Stimulated activated CD4-positive, alpha-beta T cell treated with anti-CD3 and anti-CD28 coated beads, Interleukin-4, amount 100 ng/mL, for 24 hours (primary cell): ENCODE measurements around the gene ZNF740.

Source experiments
- DNase-seq: peaks from one replicate; pipeline ENCODE4 v3.0.0-alpha.2; 2020

ZNF740 gene

GRCh38 chr12:53230108-53230845 is 49.8 kb downstream of the ZNF740 start:
- no peak for DNase-seq

- no peak for DNase-seq
Measured at GRCh38 chr12:53231671-53231920, 51.1 kb downstream of the ZNF740 start.

GRCh38 chr12:53231921-53232645 is 51.6 kb downstream of the ZNF740 start, which contains the start of gene RARG:
TSS of gene RARG (minus strand) at chr12:53232209. CDS start at chr12:53227545, 4,664 bp downstream.
- DNase-seq: peak; percentile 72

- peak; percentile 39 for DNase-seq
Measured at GRCh38 chr12:53232646-53233461, 52.3 kb downstream of the ZNF740 start.

- no peak for DNase-seq
Measured at GRCh38 chr12:53233671-53234121, 53.2 kb downstream of the ZNF740 start.

GRCh38 chr12:53234271-53234914 is 53.9 kb downstream of the ZNF740 start:
- no peak for DNase-seq

GRCh38 chr12:53235164-53235563 is 54.6 kb downstream of the ZNF740 start:
- no peak for DNase-seq

GRCh38 chr12:53235742-53236442 is 55.4 kb downstream of the ZNF740 start:
- peak; percentile 43 for DNase-seq

GRCh38 chr12:53236443-53237111 is 56.1 kb downstream of the ZNF740 start:
- DNase-seq: peak; percentile 58

- no peak for DNase-seq
Measured at GRCh38 chr12:53239643-53240258, 59.2 kb downstream of the ZNF740 start.

- no peak for DNase-seq
Measured at GRCh38 chr12:53241623-53242412, 61.3 kb downstream of the ZNF740 start.

GRCh38 chr12:53244337-53244736 is 63.8 kb downstream of the ZNF740 start:
- no peak for DNase-seq
